ENCODE measurements around the gene ZNF428.
"Not testable (repeated sequence)": the region's sequence is repeated elsewhere in the genome, so short reads cannot be mapped to it uniquely, and the experiment has no call there.

GRCh38 chr19:43635561-43635940, 16.1 kb upstream of the ZNF428 start:
- TF ChIP-seq CTCF (IDR thresholded peaks at IDR 0.05; ENCODE audit: low read depth, low read length, poor library complexity, severe bottlenecking); EZH2phosphoT487 (IDR thresholded peaks at IDR 0.05; ENCODE audit: borderline replicate concordance, low read length): not testable (repeated sequence)
